ENCODE data around the gene DGKE.

Gene DGKE

GRCh38 chr17:56893503-56893902, 59.6 kb downstream of the DGKE start:
- no peak for TF ChIP-seq CTCF (IDR thresholded peaks at IDR 0.05; ENCODE audit: low read depth, low read length, missing control alignments)
- in situ Hi-C loops (cut with HindIII; ENCODE audit: low sequenced_read_pairs): no loop called here
- H3K4me3 ChIP-seq (ENCODE audit: low read depth, low read length): no peak overlapping the region
- DNase-seq (ENCODE audit: low read depth): no peak

GRCh38 chr17:56894859-56895455, 61.0 kb downstream of the DGKE start:
- H3K4me3 ChIP-seq (ENCODE audit: low read depth, low read length): no peak overlapping the region
- no peak for DNase-seq (ENCODE audit: low read depth)
- in situ Hi-C loops (cut with HindIII; ENCODE audit: low sequenced_read_pairs): no loop called here
- TF ChIP-seq CTCF (IDR thresholded peaks at IDR 0.05; ENCODE audit: low read depth, low read length, missing control alignments): no peak

GRCh38 chr17:56896217-56896967, 62.4 kb downstream of the DGKE start:
- DNase-seq (ENCODE audit: low read depth): no peak
- in situ Hi-C loops (cut with HindIII; ENCODE audit: low sequenced_read_pairs): no loop called here
- H3K4me3 ChIP-seq (ENCODE audit: low read depth, low read length): no peak overlapping the region
- TF ChIP-seq CTCF (IDR thresholded peaks at IDR 0.05; ENCODE audit: low read depth, low read length, missing control alignments): no peak

GRCh38 chr17:56896968-56897359, 63.0 kb downstream of the DGKE start:
- no peak for DNase-seq (ENCODE audit: low read depth)
- no peak for TF ChIP-seq CTCF (IDR thresholded peaks at IDR 0.05; ENCODE audit: low read depth, low read length, missing control alignments)
- in situ Hi-C loops (cut with HindIII; ENCODE audit: low sequenced_read_pairs): no loop called here
- H3K4me3 ChIP-seq (ENCODE audit: low read depth, low read length): no peak overlapping the region

GRCh38 chr17:56897646-56898424, 63.9 kb downstream of the DGKE start:
- in situ Hi-C loops (cut with HindIII; ENCODE audit: low sequenced_read_pairs): no loop called here
- H3K4me3 ChIP-seq (ENCODE audit: low read depth, low read length): no peak overlapping the region
- no peak for TF ChIP-seq CTCF (IDR thresholded peaks at IDR 0.05; ENCODE audit: low read depth, low read length, missing control alignments)
- no peak for DNase-seq (ENCODE audit: low read depth)

GRCh38 chr17:56898874-56899273, 64.9 kb downstream of the DGKE start:
- no peak for TF ChIP-seq CTCF (IDR thresholded peaks at IDR 0.05; ENCODE audit: low read depth, low read length, missing control alignments)
- DNase-seq (ENCODE audit: low read depth): no peak
- H3K4me3 ChIP-seq (ENCODE audit: low read depth, low read length): no peak overlapping the region
- in situ Hi-C loops (cut with HindIII; ENCODE audit: low sequenced_read_pairs): no loop called here

Measured in astrocyte of the cerebellum (primary cell).